HepG2 (cell line): ENCODE data around the gene PPP1R13B. TPM values are rescaled to one million over a fixed set of nuclear protein-coding genes. Genes with fewer than 3 reads are reported as not detected.

Source experiments
- ATAC-seq: fragments of 200-7000 bp; cut with Tn5 transposase; 3 replicates; pipeline ENCODE4 v1.9.1; 2020; ENCODE audit warnings: mild to moderate bottlenecking, moderate library complexity
- BruUV-seq: library from RNA; stranded (reverse); fragments of 400-500 nt; replicated peaks from 2 replicates; lab custom pipeline; 2021; lab: Mats Ljungman, UMichigan
- CTCF ChIA-PET: fragments of 300-600 bp; formaldehyde crosslinking; extraction: SDS; loops from one replicate; lab custom pipeline; 2021; ENCODE audit warnings: low total read pairs, inconsistent platforms, low intra/inter-chr PET ratio; lab: Yijun Ruan, JAX
- POLR2A ChIA-PET: fragments of 350-600 bp; sonication (Branson Sonifier 250); formaldehyde crosslinking; loops from one replicate; lab custom pipeline; 2020; ENCODE audit warnings: antibody characterized with exemption, inconsistent platforms; lab: Yijun Ruan, JAX
- DNase-seq: peaks from one replicate; pipeline ENCODE4 v3.0.0-alpha.2; 2015; ENCODE audit warnings: low spot score
- FAIRE-seq: peaks from 3 replicates; lab custom pipeline; 2011; peaks lifted over from hg19 to GRCh38; lab: Jason Lieb, UNC
- H2AFZ ChIP-seq: one replicate; pipeline ENCODE4 v1.6.1; 2011; ENCODE audit warnings: low read length, inconsistent platforms
- H3K27ac ChIP-seq: fragments of 300-600 bp; 3 replicates; pipeline ENCODE4 v1.8.0; 2011; ENCODE audit warnings: mixed run types, mild to moderate bottlenecking, mixed read lengths, low read length, inconsistent platforms; ENCODE audit not compliant: insufficient read depth; ENCODE audit errors: extremely low read length
- H3K27me3 ChIP-seq, 2 experiments: fragments of 200-600 bp in 1 of 2; 2 replicates in 1 of 2; 3 replicates in 1 of 2; pipeline versions ENCODE4 v1.6.0 to v1.8.0; 2011; ENCODE audit warnings: low read length in 2 of 2, mild to moderate bottlenecking in 2 of 2, moderate library complexity in 2 of 2, inconsistent platforms in 1 of 2; ENCODE audit not compliant: insufficient read depth in 2 of 2, control insufficient read depth in 1 of 2
- H3K36me3 ChIP-seq, 2 experiments: fragments of 200-600 bp in 1 of 2; replicated peaks in 1 of 2; 2 replicates in 1 of 2; 3 replicates in 1 of 2; pipeline versions ENCODE4 v1.5.1 to v1.8.0; 2011; ENCODE audit warnings: low read length in 2 of 2, inconsistent platforms in 1 of 2; ENCODE audit not compliant: insufficient read depth in 2 of 2, control insufficient read depth in 1 of 2
- H3K4me1 ChIP-seq: 2 replicates; pipeline ENCODE4 v1.5.1; 2012; ENCODE audit warnings: low read length, inconsistent platforms; ENCODE audit not compliant: insufficient read depth
- H3K4me2 ChIP-seq: 2 replicates; pipeline ENCODE4 v1.6.0; 2011; ENCODE audit warnings: low read depth, low read length, inconsistent platforms
- H3K4me3 ChIP-seq, 3 experiments: fragments of 200-600 bp in 1 of 3; sonication (generic), shearing (Covaris generic) in 1 of 3; replicated peaks in 1 of 3; 2 replicates each; pipeline ENCODE4 v1.5.1; 2011 to 2016; ENCODE audit warnings: low read length in 3 of 3, inconsistent platforms in 2 of 3, low read depth in 2 of 3, mild to moderate bottlenecking in 2 of 3, control low read depth in 1 of 3, mixed read lengths in 1 of 3; ENCODE audit not compliant: insufficient read depth in 1 of 3
- H3K79me2 ChIP-seq: one replicate; pipeline ENCODE4 v1.6.1; 2011; ENCODE audit warnings: low read length, inconsistent platforms; ENCODE audit not compliant: insufficient read depth
- H3K9ac ChIP-seq: 2 replicates; pipeline ENCODE4 v1.6.0; 2011; ENCODE audit warnings: mild to moderate bottlenecking, low read depth, low read length, inconsistent platforms; ENCODE audit not compliant: insufficient read depth
- H3K9me3 ChIP-seq: 2 replicates; pipeline ENCODE4 v1.5.1; 2012; ENCODE audit warnings: mild to moderate bottlenecking, low read length
- H4K20me1 ChIP-seq: 2 replicates; pipeline ENCODE4 v1.6.0; 2011; ENCODE audit warnings: inconsistent platforms, mild to moderate bottlenecking, low read length, moderate library complexity; ENCODE audit not compliant: insufficient read depth
- ATF3 ChIP-seq: sonication (generic); formaldehyde crosslinking; IDR thresholded peaks from 2 replicates; pipeline ENCODE4 v1.4.0; 2020; ENCODE audit warnings: missing genetic modification reagents
- CBFB ChIP-seq: sonication (generic); formaldehyde crosslinking; IDR thresholded peaks from 2 replicates; pipeline ENCODE4 v1.4.0; 2020; ENCODE audit warnings: missing genetic modification reagents
- CREB1 ChIP-seq, 2 experiments: fragments of 450-650 bp in 1 of 2; IDR thresholded peaks; 2 replicates each; pipeline ENCODE4 v1.6.1; 2016 to 2017; ENCODE audit warnings: control low read depth in 1 of 2, mild to moderate bottlenecking in 1 of 2, missing compliant biosample characterization in 1 of 2, missing genetic modification characterization in 1 of 2
- EHMT2 ChIP-seq: fragments of 200-600 bp; sonication (generic); IDR thresholded peaks from 2 replicates; pipeline ENCODE4 v1.7.0; 2017; ENCODE audit warnings: antibody characterized with exemption, low read depth, low read length, borderline replicate concordance
- HDAC6 ChIP-seq: fragments of 200-600 bp; sonication (generic); IDR thresholded peaks from 2 replicates; pipeline ENCODE4 v1.7.0; 2017; ENCODE audit warnings: mild to moderate bottlenecking, antibody characterized with exemption, low read length, low read depth
- NFE2L1 ChIP-seq: sonication (generic); formaldehyde crosslinking; IDR thresholded peaks from 2 replicates; pipeline ENCODE4 v1.4.0; 2020; ENCODE audit warnings: missing genetic modification reagents, mild to moderate bottlenecking, borderline replicate concordance
- POLR2AphosphoS2 ChIP-seq: IDR thresholded peaks from 2 replicates; pipeline ENCODE4 v1.6.1; 2011; ENCODE audit warnings: low read depth, low read length, improper control_type of control experiment
- RAD21 ChIP-seq: fragments of 450-650 bp; formaldehyde crosslinking; IDR thresholded peaks from 2 replicates; pipeline ENCODE4 v1.5.0; 2020; ENCODE audit warnings: mild to moderate bottlenecking
- RARA ChIP-seq: IDR thresholded peaks from 2 replicates; pipeline ENCODE4 v1.6.1; 2016; ENCODE audit warnings: missing genetic modification reagents, missing compliant biosample characterization
- RFX3 ChIP-seq: IDR thresholded peaks from 2 replicates; pipeline ENCODE4 v1.6.1; 2016; ENCODE audit warnings: missing biosample characterization, missing genetic modification reagents
- SCMH1 ChIP-seq: sonication (generic); formaldehyde crosslinking; IDR thresholded peaks from 2 replicates; pipeline ENCODE4 v1.9.0; 2021; ENCODE audit warnings: missing genetic modification reagents, mild to moderate bottlenecking, borderline replicate concordance
- SMARCC2 ChIP-seq: fragments of 450-650 bp; IDR thresholded peaks from 2 replicates; pipeline ENCODE4 v1.6.1; 2017; ENCODE audit warnings: antibody characterized with exemption, mild to moderate bottlenecking
- TERF1 ChIP-seq: sonication (generic); formaldehyde crosslinking; IDR thresholded peaks from 2 replicates; pipeline ENCODE4 v1.8.0; 2022; ENCODE audit warnings: mild to moderate bottlenecking, missing genetic modification reagents, moderate library complexity
- ZBTB21 ChIP-seq: sonication (generic); formaldehyde crosslinking; IDR thresholded peaks from 2 replicates; pipeline ENCODE4 v1.4.0; 2020; ENCODE audit warnings: missing genetic modification reagents
- ZBTB4 ChIP-seq: sonication (generic); formaldehyde crosslinking; IDR thresholded peaks from 2 replicates; pipeline ENCODE4 v1.4.0; 2020; ENCODE audit warnings: missing genetic modification reagents, mild to moderate bottlenecking, borderline replicate concordance
- ZNF547 ChIP-seq: sonication (generic); formaldehyde crosslinking; IDR thresholded peaks from 2 replicates; pipeline ENCODE4 v1.5.1; 2020; ENCODE audit warnings: mild to moderate bottlenecking, missing genetic modification reagents
- ZNF772 ChIP-seq: sonication (generic); formaldehyde crosslinking; IDR thresholded peaks from 2 replicates; pipeline ENCODE4 v1.5.0; 2020; ENCODE audit warnings: mild to moderate bottlenecking, missing genetic modification reagents
- ZNF780A ChIP-seq: sonication (generic); formaldehyde crosslinking; IDR thresholded peaks from 2 replicates; pipeline ENCODE4 v1.8.0; 2022; ENCODE audit warnings: mild to moderate bottlenecking, missing genetic modification reagents, moderate library complexity
- ZSCAN5A ChIP-seq: sonication (generic); formaldehyde crosslinking; IDR thresholded peaks from 2 replicates; pipeline ENCODE4 v1.8.0; 2022; ENCODE audit warnings: mild to moderate bottlenecking, missing genetic modification reagents, borderline replicate concordance
- WGBS: methylation state at CpG from one replicate; pipeline ENCODE4 v1.1.6; 2017; ENCODE audit warnings: low lambda C conversion rate; 5-methylcytosine and 5-hydroxymethylcytosine counted together
- in situ Hi-C: cut with HindIII; loops from 2 replicates; pipeline ENCODE4 v1.10.0; 2017; ENCODE audit warnings: low pct_unique_long_range_greater_than_20kb; ENCODE audit not compliant: extremely low pct_ligation_motif_present
- intact Hi-C: fragments of 100-400 bp; cut with micrococcal nuclease; formaldehyde crosslinking; loops from one replicate; pipeline ENCODE4 v1.10.0; 2022; ENCODE audit not compliant: unreplicated experiment
- polyA plus RNA-seq, 8 experiments: library from polyadenylated mRNA; depleted of rRNA in 3 of 8; stranded (reverse) in 7 of 8; unstranded in 1 of 8; fragments of >200 nt; fragmentation: Illumina TruSeq in 4 of 8; extraction: Trizol in 4 of 8; gene quantifications; 2 replicates each; pipeline versions ENCODE4 v1.2.1 to v1.2.3, GENCODE V29; 2011 to 2016; ENCODE audit warnings: low read depth in 4 of 8, missing spikeins in 1 of 8, mixed read lengths in 1 of 8; ENCODE audit not compliant: insufficient read depth in 1 of 8
- total RNA-seq, 5 experiments: library from RNA; depleted of rRNA; stranded (reverse); fragments of >200 nt; fragmentation: Illumina TruSeq; extraction: Trizol; gene quantifications; 2 replicates each; pipeline ENCODE4 v1.2.3, GENCODE V29; 2016; ENCODE audit warnings: low read depth in 1 of 5

PPP1R13B gene
- total and polyA plus RNA-seq, 2 of the 13 experiments (the other 11 are each of a cell fraction or from before 2014, with no cell fraction given) = 4.6 to 9.4 TPM

- H3K9me3 ChIP-seq = no peaks in the 10 kb centered on the region
- intact Hi-C loops = no loop called here
- 95% methylated on average over 9 of the region's 9 CpGs for WGBS
- no peaks in the 10 kb centered on the region for H3K27me3 ChIP-seq
- DNase-seq = no peak
- H3K9ac ChIP-seq = no peak overlapping the region
- no peak overlapping the region for H2AFZ ChIP-seq
- H3K36me3 ChIP-seq = no peaks in the 10 kb centered on the region
- ATAC-seq = no peak
- CTCF ChIA-PET = no interaction called here
- FAIRE-seq = no peak
- H4K20me1 ChIP-seq = no peaks in the 10 kb centered on the region
- no peak overlapping the region for H3K27ac ChIP-seq
- no TSS peak for BruUV-seq
- peaks cover 40% of the 10 kb centered on the region for H3K79me2 ChIP-seq
- in situ Hi-C loops = no loop called here
- no peak overlapping the region for H3K4me3 ChIP-seq
- POLR2A ChIA-PET = no interaction called here
- H3K4me2 ChIP-seq = no peak overlapping the region
- H3K4me1 ChIP-seq = peaks cover 22% of the 10 kb centered on the region
- TF ChIP-seq ZBTB4 (CRISPR knock-in tag) = no peak
- TF ChIP-seq RARA (CRISPR knock-in tag) = no peak
- TF ChIP-seq CBFB (CRISPR knock-in tag) = no peak
- no peak for TF ChIP-seq RFX3 (CRISPR knock-in tag)
- no peak for TF ChIP-seq CREB1 (IDR thresholded peaks at IDR 0.05)
- no peak for TF ChIP-seq CREB1 (CRISPR knock-in tag; IDR thresholded peaks at IDR 0.05)
- no peak for TF ChIP-seq POLR2AphosphoS2
- no peak for TF ChIP-seq EHMT2
- TF ChIP-seq ZNF772 (CRISPR knock-in tag) = no peak
- no peak for TF ChIP-seq SCMH1 (CRISPR knock-in tag)
- TF ChIP-seq NFE2L1 (CRISPR knock-in tag) = no peak
- no peak for TF ChIP-seq SMARCC2
- TF ChIP-seq RAD21 (CRISPR knock-in tag) = no peak
- no peak for TF ChIP-seq TERF1 (CRISPR knock-in tag)
- no peak for TF ChIP-seq HDAC6
- no peak for TF ChIP-seq ZSCAN5A (CRISPR knock-in tag)
- TF ChIP-seq ATF3 (CRISPR knock-in tag) = no peak
- TF ChIP-seq ZBTB21 (CRISPR knock-in tag) = no peak
- TF ChIP-seq ZNF780A (CRISPR knock-in tag) = no peak
- TF ChIP-seq ZNF547 (CRISPR knock-in tag) = no peak
Measured at GRCh38 chr14:103828315-103828967, 18.9 kb downstream of the PPP1R13B start.
